Fibroblast of the aortic adventitia (primary cell): ENCODE measurements around the gene COX10. TPM values are rescaled to one million over a fixed set of nuclear protein-coding genes. Genes with fewer than 3 reads are reported as not detected.
"Not testable (repeated sequence)": the region's sequence is repeated elsewhere in the genome, so short reads cannot be mapped to it uniquely, and the experiment has no call there.

Source experiments
- DNase-seq: peaks from one replicate; pipeline ENCODE4 v3.0.0-alpha.2; 2010; ENCODE audit warnings: low read depth
- H3K4me3 ChIP-seq: 2 replicates; pipeline ENCODE4 v1.5.1; 2011; ENCODE audit warnings: low read depth, mild to moderate bottlenecking, control low read depth, low read length, moderate library complexity
- CTCF ChIP-seq: IDR thresholded peaks from 2 replicates; pipeline ENCODE4 v1.5.1; 2011; ENCODE audit warnings: mild to moderate bottlenecking, low read length, control low read depth, inconsistent platforms; ENCODE audit not compliant: insufficient read depth
- small RNA-seq: library from RNA; depleted of rRNA; stranded (forward); fragments of <200 nt; gene quantifications from one replicate; pipeline ENCODE3, GENCODE V24; 2012
- total RNA-seq: library from RNA; depleted of rRNA; stranded (reverse); fragments of >200 nt; gene quantifications from 2 replicates; pipeline ENCODE4 v1.2.3, GENCODE V29; 2012; ENCODE audit warnings: low replicate concordance

Gene COX10
- total RNA-seq, 1 donor, result 19.2 TPM

- H3K4me3 ChIP-seq, DNase-seq: not testable (repeated sequence)
These were observed 170.0 kb downstream of the COX10 start for GRCh38 chr17:14239271-14239670.

GRCh38 chr17:14245002-14245401 is 175.7 kb downstream of the COX10 start:
- H3K4me3 ChIP-seq, result no peak overlapping the region
- DNase-seq, result no peak
- TF ChIP-seq CTCF, result no peak

GRCh38 chr17:14245629-14246028 is 176.3 kb downstream of the COX10 start:
- DNase-seq, result no peak
- TF ChIP-seq CTCF, result no peak
- no peak overlapping the region for H3K4me3 ChIP-seq

Small RNAs within 50 kb of the gene (small RNA-seq; reads per million reads assigned to genes)
- gene RF00090, result not detected

Other genes with a start within 250 kb of the COX10 start
- not detected in 2 replicates for gene CDRT15, start 167.4 kb downstream of the COX10 start, total RNA-seq
- gene HS3ST3B1, start 231.6 kb downstream of the COX10 start, total RNA-seq, result 2.3 and 9.1 TPM in 2 replicates